CD4-positive, alpha-beta T cell treated with Interferon gamma for 1 hour (primary cell): ENCODE measurements around the gene SGCD.

Experiments used
- DNase-seq: peaks from one replicate; pipeline ENCODE4 v3.0.0-alpha.2; 2020

Gene SGCD

GRCh38 chr5:156523607-156524006, 196.6 kb downstream of the SGCD start:
- no peak for DNase-seq

- no peak for DNase-seq
These were observed 199.3 kb downstream of the SGCD start for GRCh38 chr5:156526081-156526925.

DNA sequence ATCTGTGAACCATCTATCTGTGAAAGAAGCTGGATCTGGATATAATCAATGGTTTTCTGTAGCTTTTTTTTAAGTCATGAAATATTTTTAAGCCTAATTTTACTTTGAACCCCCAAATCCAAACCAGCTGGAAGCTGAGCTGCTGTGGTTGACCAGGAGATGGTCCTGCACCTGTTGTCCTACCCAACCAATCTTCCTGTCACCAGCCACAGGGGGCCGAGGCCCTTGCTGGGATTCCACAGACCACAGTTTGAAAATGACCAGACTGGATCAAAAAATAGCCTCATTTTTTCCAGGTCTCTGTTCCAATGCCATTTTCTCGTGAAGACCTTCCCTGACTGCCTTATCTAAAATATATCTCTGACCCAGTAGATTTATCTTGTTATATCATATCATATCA, 200.6 kb downstream of the SGCD start:
- no peak for DNase-seq

DNA sequence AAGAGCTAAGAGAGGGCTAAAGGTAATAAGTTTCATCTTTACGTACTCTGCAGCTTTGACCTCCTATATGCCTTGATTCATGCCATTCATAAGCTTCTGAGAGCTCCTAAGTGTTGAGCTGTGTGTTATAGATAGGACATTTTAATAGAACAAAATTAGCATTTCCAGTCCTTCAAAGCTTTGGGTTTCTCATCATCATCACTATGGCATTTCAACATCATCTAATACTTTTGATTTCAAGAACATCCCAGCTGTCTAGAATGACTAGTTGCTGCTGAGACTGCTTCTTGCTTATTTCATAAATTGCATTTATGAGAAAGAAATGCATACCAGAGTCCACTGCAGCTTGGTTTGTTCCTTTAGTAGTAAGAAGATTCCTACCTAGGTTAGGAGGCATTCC, 201.7 kb downstream of the SGCD start:
- no peak for DNase-seq

GRCh38 chr5:156529892-156530291, 202.9 kb downstream of the SGCD start:
- no peak for DNase-seq

- DNase-seq = no peak
These were observed 204.2 kb downstream of the SGCD start for GRCh38 chr5:156531199-156531598.

DNA sequence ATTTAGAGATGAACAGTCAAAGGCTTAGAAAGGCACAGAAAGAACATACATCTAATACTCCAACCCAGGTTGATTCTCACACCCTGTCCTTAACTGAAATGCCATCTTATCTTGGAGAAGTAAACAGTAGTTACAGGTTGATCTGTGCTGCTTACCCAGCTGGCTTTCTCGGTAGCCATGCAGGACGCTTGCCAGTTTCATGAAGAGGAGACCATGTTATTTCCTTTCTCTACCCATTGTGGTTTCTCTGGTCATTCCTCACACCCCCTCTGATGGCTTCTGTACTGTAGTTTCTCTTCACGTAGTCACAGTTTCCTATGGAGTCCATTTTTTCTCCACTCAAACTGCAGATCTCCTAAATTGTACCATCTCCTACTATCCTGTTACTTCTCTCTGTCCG, 206.0 kb downstream of the SGCD start:
- no peak for DNase-seq

GRCh38 chr5:156534085-156534484, 207.1 kb downstream of the SGCD start:
- DNase-seq = no peak

DNA sequence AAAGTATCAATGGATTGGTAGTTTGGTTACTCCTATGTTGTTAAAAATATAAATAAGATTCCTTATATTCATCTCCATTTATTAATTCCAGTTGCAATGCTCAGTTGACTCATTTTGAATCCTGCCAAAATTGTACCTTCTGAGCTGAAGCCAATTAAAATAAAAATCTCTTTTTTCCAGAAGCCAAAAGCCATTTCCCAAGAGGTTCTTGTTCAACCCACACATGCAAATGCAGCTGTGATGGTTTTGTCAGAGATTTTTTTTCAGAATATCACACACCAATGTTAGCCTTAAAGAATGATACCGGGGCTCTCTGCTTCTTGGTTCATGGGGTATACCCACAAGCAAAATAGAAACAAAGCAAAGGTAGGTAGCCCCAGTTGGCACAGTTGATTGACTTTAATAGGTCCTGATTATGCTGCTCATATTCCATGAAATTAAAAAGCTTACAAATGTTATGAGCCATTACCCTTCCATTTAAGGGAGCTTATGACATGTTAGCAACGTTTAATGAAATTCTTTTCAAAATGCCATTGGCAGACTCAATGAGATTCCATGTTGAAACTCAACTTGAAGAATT, 208.0 kb downstream of the SGCD start:
- DNase-seq = no peak

GRCh38 chr5:156540491-156540890, 213.5 kb downstream of the SGCD start:
- DNase-seq = no peak

GRCh38 chr5:156541582-156541981, 214.6 kb downstream of the SGCD start:
- no peak for DNase-seq

DNA sequence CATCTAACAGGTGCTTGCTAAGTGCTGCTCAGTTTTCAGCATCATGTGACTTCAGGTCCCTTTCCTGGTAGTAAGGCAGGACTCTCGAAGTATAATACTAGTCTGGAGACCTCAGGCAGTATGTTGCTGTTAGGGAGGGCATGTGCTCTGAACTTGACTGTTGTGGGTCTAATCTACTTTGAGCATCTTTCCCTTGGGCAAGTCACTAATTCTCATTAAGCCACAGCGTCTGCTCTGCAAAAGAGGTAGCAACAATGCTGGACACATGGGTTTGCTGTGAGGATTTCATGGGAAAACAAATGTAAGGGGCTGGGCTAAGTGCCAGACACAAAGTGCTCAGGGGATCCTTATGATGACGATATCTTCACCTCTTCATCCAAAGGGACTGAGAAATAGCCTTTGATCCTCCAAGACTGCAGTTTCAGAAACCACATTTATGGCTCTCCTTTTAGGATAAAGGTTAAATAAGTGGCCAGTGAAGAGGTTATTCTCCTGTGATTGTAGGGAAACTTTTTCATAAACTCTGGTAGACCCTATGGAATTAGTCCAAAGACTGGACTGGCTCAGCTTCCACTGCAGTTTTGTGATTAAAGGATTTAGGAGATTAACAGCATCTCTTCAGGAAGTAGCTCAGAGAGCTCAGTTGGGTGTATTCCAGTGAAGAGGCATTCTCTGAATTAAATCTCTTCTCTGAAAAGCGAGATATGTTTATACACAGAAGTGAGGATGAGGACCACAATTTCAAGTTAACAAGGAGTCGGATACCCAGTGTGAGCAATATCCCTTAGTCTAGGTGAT, 216.6 kb downstream of the SGCD start:
- no peak for DNase-seq

- DNase-seq = no peak
These were observed 225.9 kb downstream of the SGCD start for GRCh38 chr5:156552855-156553358.

DNA sequence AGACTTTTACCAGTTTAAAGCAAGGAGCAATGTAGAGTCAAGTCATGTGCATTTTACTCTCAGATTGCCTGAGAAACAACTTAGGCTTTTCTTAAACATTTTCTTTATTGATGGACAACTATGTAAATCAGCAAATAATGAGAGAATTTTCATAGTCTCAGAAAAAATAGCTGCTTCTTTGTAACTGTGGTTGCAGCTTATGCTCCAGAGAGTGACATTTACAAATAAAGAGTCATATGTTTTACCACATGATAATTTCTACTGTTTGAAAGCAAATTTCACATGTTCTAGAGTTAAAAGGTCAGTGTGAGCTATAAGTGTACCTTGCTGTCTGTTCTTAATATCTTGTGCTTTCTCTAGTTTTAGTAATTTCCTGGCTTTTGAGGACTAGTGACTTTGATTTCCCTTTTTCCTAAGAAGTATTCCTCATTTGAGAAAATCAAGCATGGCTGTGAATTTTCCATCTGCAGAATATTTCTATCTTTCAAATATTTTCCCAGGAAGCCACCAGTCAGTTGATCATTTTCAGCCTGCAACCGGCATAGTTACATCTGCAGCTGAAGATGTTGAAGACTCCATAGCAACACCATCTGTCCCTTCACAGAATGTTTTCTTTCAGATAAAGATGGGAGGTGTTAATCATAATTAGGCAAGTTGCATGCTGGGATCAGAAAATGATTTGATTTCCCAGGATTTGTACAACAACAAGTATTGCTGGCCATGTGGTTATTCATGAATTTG, 229.9 kb downstream of the SGCD start:
- no peak for DNase-seq

DNA sequence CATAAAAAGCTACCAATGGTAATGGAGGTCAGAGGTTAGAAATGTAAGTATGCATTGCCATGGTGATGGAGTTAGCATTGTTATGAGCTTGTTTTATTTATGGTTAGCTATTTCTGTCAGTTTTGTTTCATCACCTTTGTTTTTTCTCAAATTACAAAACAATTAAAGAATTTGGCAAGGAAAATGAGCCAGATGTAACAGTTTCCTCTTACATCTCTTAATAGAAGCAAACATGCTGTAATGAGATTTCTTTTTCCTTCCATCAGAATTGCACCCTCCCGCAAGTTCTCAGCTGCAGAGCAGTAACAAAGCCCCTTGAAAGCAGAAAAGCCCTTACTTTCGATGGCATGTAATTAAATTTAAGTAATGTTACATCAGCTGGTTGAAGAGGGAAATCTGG, 233.0 kb downstream of the SGCD start:
- no peak for DNase-seq

DNA sequence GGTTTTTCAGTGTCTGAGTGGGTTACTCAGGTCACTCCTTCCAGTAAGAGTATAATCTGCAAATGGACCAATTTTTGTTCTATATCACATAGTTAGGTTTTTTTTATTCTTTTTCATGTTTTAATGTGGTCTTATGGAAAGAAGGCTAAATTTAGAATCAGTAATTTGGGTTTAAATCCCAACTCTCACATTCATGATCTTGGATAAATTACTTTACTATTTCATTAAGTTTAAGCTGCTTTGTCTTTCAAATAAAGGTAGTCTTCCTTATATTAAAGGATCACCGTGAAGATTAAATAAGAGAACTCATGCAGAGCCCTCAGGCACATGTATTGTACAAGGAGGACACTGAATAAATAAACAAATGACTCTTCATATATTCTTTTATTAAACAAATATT, 234.7 kb downstream of the SGCD start:
- no peak for DNase-seq

DNA sequence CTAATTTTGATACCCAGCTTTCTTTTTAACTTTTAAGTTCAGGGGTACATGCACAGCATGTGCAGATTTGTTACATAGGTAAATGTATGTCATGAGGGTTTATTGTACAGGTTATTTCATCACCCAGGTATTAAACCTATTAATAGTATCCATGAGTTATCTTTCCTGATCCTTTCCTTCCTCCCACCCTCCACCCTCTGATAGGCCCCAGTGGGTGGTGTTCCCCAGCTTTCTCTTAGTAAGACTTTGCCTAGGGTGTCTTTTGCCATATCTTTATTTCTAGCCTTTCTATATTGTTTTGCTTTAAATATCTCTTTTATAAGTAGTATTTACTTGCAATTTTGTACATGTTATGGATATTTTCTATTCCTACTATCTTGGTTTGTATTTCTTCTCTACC, 243.7 kb downstream of the SGCD start:
- DNase-seq = no peak

GRCh38 chr5:156581725-156582124, 254.8 kb downstream of the SGCD start:
- no peak for DNase-seq

DNA sequence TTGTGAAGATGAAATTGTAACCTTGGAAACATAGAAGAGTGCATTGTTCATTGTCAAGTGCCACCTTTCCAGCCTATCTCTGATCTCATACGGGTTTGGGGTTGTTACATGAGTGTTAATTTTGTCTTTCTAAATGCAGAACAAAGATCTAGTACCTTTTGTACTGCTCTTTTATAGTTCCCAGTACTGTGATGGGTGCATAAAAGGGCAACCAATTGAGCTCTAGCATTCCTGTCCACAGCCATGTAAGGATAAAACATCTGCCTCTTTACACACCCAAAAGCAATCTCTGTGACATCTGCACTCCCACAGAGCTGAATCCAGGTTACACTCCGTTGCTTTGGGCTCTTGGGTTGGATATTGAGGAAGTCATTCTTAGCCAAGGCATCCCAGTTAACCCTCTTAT, 255.2 kb downstream of the SGCD start:
- DNase-seq = no peak

DNA sequence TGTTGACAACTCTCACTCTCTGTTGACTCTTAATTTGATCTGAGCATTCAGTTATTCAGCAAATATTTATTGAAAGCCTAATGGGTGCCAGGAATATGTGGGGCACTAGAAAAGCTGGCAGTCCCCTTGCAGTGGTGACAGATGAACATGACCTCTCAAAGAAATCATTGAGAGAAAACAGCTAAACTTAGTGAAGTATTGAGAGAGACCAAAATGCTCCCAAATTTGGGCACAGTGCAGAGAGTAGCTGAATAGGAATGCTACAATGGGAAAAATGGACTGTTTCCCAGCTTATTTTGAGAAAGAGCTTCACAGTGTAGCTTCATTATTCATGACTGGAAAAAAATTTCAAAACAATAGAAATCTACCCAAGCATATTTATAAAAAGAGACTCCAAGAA, 257.9 kb downstream of the SGCD start:
- no peak for DNase-seq

DNA sequence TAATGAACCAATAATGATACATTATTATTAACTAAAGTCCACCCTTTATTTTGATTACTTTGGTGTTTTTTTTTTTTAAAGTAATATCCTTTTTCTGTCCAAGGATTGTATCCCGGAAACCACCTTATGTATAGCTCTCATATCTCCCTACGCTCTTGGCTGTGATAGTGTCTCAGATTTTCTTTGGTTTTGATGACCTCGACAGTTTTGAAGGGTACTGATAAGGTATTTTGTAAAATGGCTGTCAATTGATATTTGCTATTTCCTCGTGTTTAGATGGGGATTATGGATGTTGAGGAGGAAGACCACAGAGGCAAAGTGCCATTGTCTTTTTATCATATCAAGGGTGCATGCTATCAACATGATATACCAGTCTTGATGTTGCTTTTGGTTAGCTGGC, 259.0 kb downstream of the SGCD start:
- no peak for DNase-seq

DNA sequence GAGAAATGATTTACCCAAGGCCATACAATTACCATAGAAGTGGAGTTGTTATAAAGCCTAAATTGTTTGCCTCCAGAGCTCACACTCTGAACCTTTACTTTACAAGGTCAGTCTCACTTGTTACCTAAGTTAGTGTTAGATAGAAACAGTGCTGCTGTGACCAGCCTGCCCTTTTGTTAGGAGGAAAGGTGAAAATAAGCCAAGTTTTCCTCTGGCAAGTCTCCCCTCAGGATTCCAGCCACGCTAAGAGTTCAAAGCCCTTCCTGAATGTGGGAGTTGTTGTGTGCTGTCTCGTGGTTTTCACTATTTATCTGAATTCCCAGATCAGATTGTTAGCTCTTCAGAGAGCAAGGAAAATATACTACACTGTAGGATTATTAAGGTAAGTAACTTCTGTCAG, 260.0 kb downstream of the SGCD start:
- DNase-seq = no peak

DNA sequence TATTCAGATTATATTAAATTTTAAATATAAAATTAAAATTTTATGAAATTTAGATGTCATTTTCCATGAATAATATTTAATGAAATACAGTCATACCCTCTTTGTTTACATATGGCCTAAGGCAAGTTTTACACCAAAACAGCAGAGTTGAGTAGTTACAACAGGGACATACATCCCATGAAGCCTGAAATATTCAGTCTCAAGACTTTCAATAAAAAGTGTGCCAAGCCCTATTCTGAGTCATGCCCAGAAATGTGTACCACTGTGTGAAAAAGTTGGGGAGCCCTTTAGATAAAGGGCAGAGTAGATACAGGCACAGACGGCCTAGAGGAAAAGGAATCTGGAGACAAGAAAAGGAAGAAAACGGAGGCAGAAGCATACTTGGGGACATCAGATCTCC, 261.3 kb downstream of the SGCD start:
- no peak for DNase-seq
